ENCODE data around the gene FGD4. TPM values are rescaled to one million over a fixed set of nuclear protein-coding genes. Genes with fewer than 3 reads are reported as not detected.

Gene FGD4
- total and polyA plus RNA-seq, 2 of the 4 experiments (the other 2 are of a cell fraction): 2.1 to 8.8 TPM

- ChIA-PET POLR2A (ENCODE audit: unreplicated experiment) (no interaction called here), CTCF (no interaction called here)
- no peak overlapping the region for H3K18ac ChIP-seq (ENCODE audit: low read depth, low read length)
- no peak overlapping the region for H3K23ac ChIP-seq (ENCODE audit: low read depth, low read length)
- no peaks in the 10 kb centered on the region for H3K27me3 ChIP-seq (ENCODE audit: control insufficient read depth, insufficient read depth, low read length)
- no peaks in the 10 kb centered on the region for H3K9me1 ChIP-seq (ENCODE audit: insufficient read depth, low read length)
- no peak overlapping the region for H3K56ac ChIP-seq (ENCODE audit: extremely low read depth, insufficient read depth, low read length)
- no peaks in the 10 kb centered on the region for H3K4me1 ChIP-seq (ENCODE audit: control insufficient read depth, insufficient read depth, low read length)
- intact Hi-C loops (cut with micrococcal nuclease) (loop anchor here (5.0 to 10.0 kb wide), 3 partner anchors 58 to 293 kb away; no protein-coding TSS in a partner anchor), in situ Hi-C loops (cut with MboI; ENCODE audit: low sequenced_read_pairs) (no loop called here), dilution Hi-C loops (cut with HindIII; ENCODE audit: low sequenced_read_pairs, unreplicated experiment) (no loop called here)
- no peak overlapping the region for H2AFZ ChIP-seq (replicated peaks; ENCODE audit: low read length, poor library complexity)
- no peak overlapping the region for H3K4ac ChIP-seq (ENCODE audit: low read depth, low read length)
- H2BK15ac ChIP-seq (ENCODE audit: low read depth, low read length): no peak overlapping the region
- H3K36me3 ChIP-seq (ENCODE audit: control insufficient read depth, insufficient read depth, low read length): no peaks in the 10 kb centered on the region; the same call in 1 of the 2 replicates
- H4K8ac ChIP-seq (ENCODE audit: low read depth in 2 of 2, low read length in 2 of 2): no peak overlapping the region
- no TSS peak for BruUV-seq (replicated peaks)
- H2AK5ac ChIP-seq (ENCODE audit: low read depth, low read length): no peak overlapping the region
- no peak overlapping the region for H2BK5ac ChIP-seq (ENCODE audit: low read depth, low read length, poor library complexity, severe bottlenecking)
- ATAC-seq (ENCODE audit: low read depth) (no peak), DNase-seq (no peak)
- no peak overlapping the region for H3K9ac ChIP-seq (ENCODE audit: low read depth, low read length)
- H2BK120ac ChIP-seq (ENCODE audit: low read depth, low read length): no peak overlapping the region
- H3K4me2 ChIP-seq (ENCODE audit: low read depth, low read length): no peak overlapping the region
- no peak overlapping the region for H3K14ac ChIP-seq (replicated peaks; ENCODE audit: low read depth, low read length)
- no peak for TF ChIP-seq BHLHE40 (IDR thresholded peaks at IDR 0.05; ENCODE audit: low read depth, low read length)
- no peak for TF ChIP-seq USF2 (IDR thresholded peaks at IDR 0.05; ENCODE audit: low read depth, low read length)
- no peak for TF ChIP-seq RFX5 (IDR thresholded peaks at IDR 0.05; ENCODE audit: low read depth, low read length)
- TF ChIP-seq FOS (IDR thresholded peaks at IDR 0.05; ENCODE audit: low read depth, low read length): no peak
- no peak for TF ChIP-seq CHD1 (IDR thresholded peaks at IDR 0.05; ENCODE audit: low read depth, low read length)
- no peak for TF ChIP-seq CEBPB (IDR thresholded peaks at IDR 0.05; ENCODE audit: low read depth, low read length)
- TF ChIP-seq CTCF (conservative IDR thresholded peaks at IDR 0.05; ENCODE audit: low read depth, low read length): no peak
- no peak for TF ChIP-seq ELK1 (IDR thresholded peaks at IDR 0.05; ENCODE audit: borderline replicate concordance, low read depth, low read length)
- TF ChIP-seq RCOR1 (IDR thresholded peaks at IDR 0.05; ENCODE audit: insufficient replicate concordance, low read length): no peak
- no peak for TF ChIP-seq SMC3 (IDR thresholded peaks at IDR 0.05; ENCODE audit: low read depth, low read length)
- no peak for TF ChIP-seq POLR2A (IDR thresholded peaks at IDR 0.05; ENCODE audit: low read depth, low read length)
- no peak for TF ChIP-seq MAZ (IDR thresholded peaks at IDR 0.05; ENCODE audit: borderline replicate concordance, low read depth, low read length)
- no peak for TF ChIP-seq RAD21 (IDR thresholded peaks at IDR 0.05; ENCODE audit: low read length)
- TF ChIP-seq NFE2L2 (IDR thresholded peaks at IDR 0.05; ENCODE audit: low read depth, low read length): no peak
- TF ChIP-seq MAFK (IDR thresholded peaks at IDR 0.05; ENCODE audit: low read depth, low read length): no peak
- H4K20me1 ChIP-seq (ENCODE audit: insufficient read depth, low read length): no peaks in the 10 kb centered on the region
- H4K91ac ChIP-seq (ENCODE audit: insufficient read depth, low read depth, low read length): no peak overlapping the region
- whole genome bisulfite sequencing, 2 experiments (ENCODE audit: extremely low coverage in 2 of 2, insufficient read length in 1 of 2): no CpG with 5 or more reads among the region's 8 CpGs
- H3K79me1 ChIP-seq (ENCODE audit: low read depth in 1 of 2, low read length in 2 of 2): no peaks in the 10 kb centered on the region
- H2AK9ac ChIP-seq (replicated peaks; ENCODE audit: low read depth, low read length, poor library complexity): no peak overlapping the region
- H3K4me3 ChIP-seq (ENCODE audit: insufficient read depth, low read depth, low read length): no peak overlapping the region
- H3K27ac ChIP-seq (ENCODE audit: insufficient read depth, low read length): no peak overlapping the region
- H4K5ac ChIP-seq (ENCODE audit: low read depth, low read length): no peak overlapping the region
- H2BK20ac ChIP-seq (ENCODE audit: low read depth, low read length): no peak overlapping the region
- H3K9me3 ChIP-seq (ENCODE audit: control insufficient read depth, insufficient read depth, low read length): no peaks in the 10 kb centered on the region
Observed at GRCh38 chr12:32379667-32380066, 19.7 kb upstream of the FGD4 start.

Measured in IMR-90 (cell line).